ENCODE measurements around the gene NOX3.

DNA sequence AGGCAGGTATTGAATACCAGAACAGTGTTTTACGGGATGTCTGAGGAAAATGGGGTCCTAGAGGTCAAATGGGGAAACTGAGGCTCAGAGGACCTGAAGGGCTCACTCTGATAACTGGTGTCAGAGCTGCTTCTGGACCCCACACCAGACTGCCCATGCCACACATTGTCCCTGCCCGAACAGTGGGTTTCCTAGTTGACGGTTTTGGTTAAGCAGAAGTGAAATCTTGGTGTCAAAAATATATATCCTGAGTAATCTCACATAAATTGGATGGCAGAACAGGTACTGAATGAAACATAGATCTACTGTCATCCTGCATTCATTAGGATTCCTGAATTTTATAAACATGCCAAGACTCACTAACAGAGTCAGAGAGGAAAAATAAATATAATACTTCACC lies 16.3 kb downstream of the NOX3 start:
- TF ChIP-seq, protein P1, sequence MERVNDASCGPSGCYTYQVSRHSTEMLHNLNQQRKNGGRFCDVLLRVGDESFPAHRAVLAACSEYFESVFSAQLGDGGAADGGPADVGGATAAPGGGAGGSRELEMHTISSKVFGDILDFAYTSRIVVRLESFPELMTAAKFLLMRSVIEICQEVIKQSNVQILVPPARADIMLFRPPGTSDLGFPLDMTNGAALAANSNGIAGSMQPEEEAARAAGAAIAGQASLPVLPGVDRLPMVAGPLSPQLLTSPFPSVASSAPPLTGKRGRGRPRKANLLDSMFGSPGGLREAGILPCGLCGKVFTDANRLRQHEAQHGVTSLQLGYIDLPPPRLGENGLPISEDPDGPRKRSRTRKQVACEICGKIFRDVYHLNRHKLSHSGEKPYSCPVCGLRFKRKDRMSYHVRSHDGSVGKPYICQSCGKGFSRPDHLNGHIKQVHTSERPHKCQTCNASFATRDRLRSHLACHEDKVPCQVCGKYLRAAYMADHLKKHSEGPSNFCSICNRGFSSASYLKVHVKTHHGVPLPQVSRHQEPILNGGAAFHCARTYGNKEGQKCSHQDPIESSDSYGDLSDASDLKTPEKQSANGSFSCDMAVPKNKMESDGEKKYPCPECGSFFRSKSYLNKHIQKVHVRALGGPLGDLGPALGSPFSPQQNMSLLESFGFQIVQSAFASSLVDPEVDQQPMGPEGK (CRISPR knock-in tag; IDR thresholded peaks at IDR 0.05; ENCODE audit: borderline replicate concordance): no peak
- TF ChIP-seq ZNF8 (CRISPR knock-in tag; IDR thresholded peaks at IDR 0.05) (no peak), ESRRG (CRISPR knock-in tag; IDR thresholded peaks at IDR 0.05) (no peak)

Measured in SK-N-SH treated with all-trans-retinoic acid at 6 μM for 48 hours (cell line).